Right renal pelvis (tissue), 4 donors: ENCODE measurements around the gene GSG1L. TPM values are rescaled to one million over a fixed set of nuclear protein-coding genes. Genes with fewer than 3 reads are reported as not detected.

Experiments used
- DNase-seq, 4 donors: peaks; one replicate each; pipeline ENCODE4 v3.0.0-alpha.2; 2013; ENCODE audit warnings: low read depth in 4 of 4, low spot score in 3 of 4, missing footprints in 1 of 4
- polyA plus RNA-seq, 4 donors: library from polyadenylated mRNA; unstranded; fragments of 120-200 nt; gene quantifications; one replicate each; pipeline ENCODE4 v1.2.1, GENCODE V29; 2013; ENCODE audit not compliant: insufficient read length in 4 of 4

The GSG1L gene
- under 1 TPM; 0.44 to 0.74 (median 0.58) TPM for polyA plus RNA-seq

- no peak for DNase-seq
These were observed at the start of gene GSG1L for GRCh38 chr16:28063591-28064061. TSS of gene GSG1L (minus strand) at chr16:28063714. CDS start at chr16:28063424, 290 bp downstream.

GRCh38 chr16:28112908-28113307 is 49.4 kb upstream of the GSG1L start:
- no peak for DNase-seq

GRCh38 chr16:28110977-28111376 is 47.5 kb upstream of the GSG1L start:
- DNase-seq = no peak

GRCh38 chr16:28110479-28110878 is 47.0 kb upstream of the GSG1L start:
- no peak for DNase-seq

GRCh38 chr16:28110074-28110473 is 46.6 kb upstream of the GSG1L start:
- DNase-seq = no peak

GRCh38 chr16:28108590-28109247 is 45.2 kb upstream of the GSG1L start:
- DNase-seq = no peak

- DNase-seq = no peak
These were observed 43.7 kb upstream of the GSG1L start for GRCh38 chr16:28107232-28107631.

- no peak for DNase-seq
These were observed 43.1 kb upstream of the GSG1L start for GRCh38 chr16:28106467-28107215.

- DNase-seq = no peak
These were observed 42.4 kb upstream of the GSG1L start for GRCh38 chr16:28105954-28106353.

GRCh38 chr16:28105297-28105696 is 41.8 kb upstream of the GSG1L start:
- no peak for DNase-seq

- no peak for DNase-seq
These were observed 40.9 kb upstream of the GSG1L start for GRCh38 chr16:28104404-28104803.

GRCh38 chr16:28103516-28104170 is 40.1 kb upstream of the GSG1L start:
- no peak for DNase-seq

- no peak for DNase-seq
These were observed 38.0 kb upstream of the GSG1L start for GRCh38 chr16:28101533-28101890.

GRCh38 chr16:28100810-28101532 is 37.5 kb upstream of the GSG1L start:
- DNase-seq = no peak

GRCh38 chr16:28098959-28099945 is 35.7 kb upstream of the GSG1L start:
- DNase-seq = no peak

- DNase-seq = no peak
These were observed 34.9 kb upstream of the GSG1L start for GRCh38 chr16:28098171-28098958.

- no peak for DNase-seq
These were observed 33.7 kb upstream of the GSG1L start for GRCh38 chr16:28096983-28097899.

- DNase-seq = no peak
These were observed 29.8 kb upstream of the GSG1L start for GRCh38 chr16:28093385-28093725.
